SK-N-SH treated with all-trans-retinoic acid at 6 μM for 48 hours (cell line): ENCODE measurements around the gene FNDC3B.

Experiments used
- ATAC-seq: fragments of 200-7000 bp; cut with Tn5 transposase; 3 replicates; pipeline ENCODE4 v1.9.1; 2020; ENCODE audit warnings: mild to moderate bottlenecking, moderate library complexity
- ARNTL ChIP-seq: fragments of 450-650 bp; formaldehyde crosslinking; IDR thresholded peaks from 2 replicates; pipeline ENCODE4 v1.5.0; 2020; ENCODE audit warnings: low read depth, mild to moderate bottlenecking, moderate library complexity, borderline replicate concordance
- BACH2 ChIP-seq: fragments of 250-450 bp; sonication (Bioruptor Pico); IDR thresholded peaks from 2 replicates; pipeline ENCODE4 v1.9.0; 2021; ENCODE audit warnings: mild to moderate bottlenecking, borderline replicate concordance
- CSRNP3 ChIP-seq: fragments of 250-450 bp; sonication (Bioruptor Pico); IDR thresholded peaks from 2 replicates; pipeline ENCODE4 v1.5.1; 2021; ENCODE audit warnings: mild to moderate bottlenecking, moderate library complexity
- GLIS3 ChIP-seq: fragments of 250-450 bp; sonication (Bioruptor Pico); IDR thresholded peaks from 2 replicates; pipeline ENCODE4 v1.5.0; 2020; ENCODE audit warnings: mild to moderate bottlenecking, moderate library complexity
- ISL1 ChIP-seq: fragments of 250-450 bp; sonication (Bioruptor Pico); IDR thresholded peaks from 2 replicates; pipeline ENCODE4 v2.1.2; 2022; ENCODE audit warnings: mild to moderate bottlenecking, moderate library complexity
- OSR1 ChIP-seq: fragments of 250-450 bp; sonication (Bioruptor Pico); IDR thresholded peaks from 2 replicates; pipeline ENCODE4 v1.8.0; 2022; ENCODE audit warnings: moderate library complexity, mild to moderate bottlenecking, inconsistent platforms
- PPARA ChIP-seq: fragments of 250-450 bp; sonication (Bioruptor Pico); IDR thresholded peaks from 2 replicates; pipeline ENCODE4 v1.5.0; 2020; ENCODE audit warnings: mild to moderate bottlenecking, borderline replicate concordance
- RARB ChIP-seq: fragments of 250-450 bp; sonication (Bioruptor Pico); IDR thresholded peaks from 2 replicates; pipeline ENCODE4 v1.8.0; 2021; ENCODE audit warnings: mild to moderate bottlenecking, moderate library complexity
- SNAI2 ChIP-seq: fragments of 250-450 bp; sonication (Bioruptor Pico); IDR thresholded peaks from 2 replicates; pipeline ENCODE4 v1.5.0; 2020; ENCODE audit warnings: mild to moderate bottlenecking, moderate library complexity
- TCF4 ChIP-seq: fragments of 250-450 bp; sonication (Bioruptor Pico); IDR thresholded peaks from 2 replicates; pipeline ENCODE4 v1.8.0; 2021; ENCODE audit warnings: mild to moderate bottlenecking, moderate library complexity, borderline replicate concordance
- TOX ChIP-seq: fragments of 250-450 bp; sonication (Bioruptor Pico); IDR thresholded peaks from 2 replicates; pipeline ENCODE4 v1.8.0; 2021; ENCODE audit warnings: mild to moderate bottlenecking, moderate library complexity, borderline replicate concordance
- ZC3H10 ChIP-seq: fragments of 250-450 bp; sonication (Bioruptor Pico); IDR thresholded peaks from 2 replicates; pipeline ENCODE4 v1.5.1; 2021; ENCODE audit warnings: mild to moderate bottlenecking, moderate library complexity
- ZFP3 ChIP-seq: fragments of 250-450 bp; sonication (Bioruptor Pico); IDR thresholded peaks from 2 replicates; pipeline ENCODE4 v1.5.0; 2020; ENCODE audit warnings: mild to moderate bottlenecking, moderate library complexity
- ZNF70 ChIP-seq: fragments of 450-650 bp; formaldehyde crosslinking; IDR thresholded peaks from 2 replicates; pipeline ENCODE4 v1.5.0; 2020; ENCODE audit warnings: mild to moderate bottlenecking, moderate library complexity
- ZNF8 ChIP-seq: fragments of 450-650 bp; formaldehyde crosslinking; IDR thresholded peaks from 2 replicates; pipeline ENCODE4 v1.5.0; 2020; ENCODE audit warnings: mild to moderate bottlenecking, moderate library complexity
- TF ChIP-seq, protein P1 (sequence below): fragments of 250-450 bp; sonication (Bioruptor Pico); IDR thresholded peaks from 2 replicates; pipeline ENCODE4 v1.5.0; 2020; ENCODE audit warnings: mild to moderate bottlenecking, moderate library complexity
- TF ChIP-seq, protein P2 (sequence below): fragments of 250-450 bp; sonication (Bioruptor Pico); IDR thresholded peaks from 2 replicates; pipeline ENCODE4 v1.8.0; 2021; ENCODE audit warnings: low read depth, mild to moderate bottlenecking, moderate library complexity, borderline replicate concordance
- TF ChIP-seq, protein P3 (sequence below): fragments of 250-450 bp; sonication (Bioruptor Pico); IDR thresholded peaks from 2 replicates; pipeline ENCODE4 v1.5.1; 2020; ENCODE audit warnings: low read depth, mild to moderate bottlenecking, moderate library complexity
- TF ChIP-seq, protein P4 (sequence below): fragments of 250-450 bp; sonication (Bioruptor Pico); IDR thresholded peaks from 2 replicates; pipeline ENCODE4 v1.8.0; 2020; ENCODE audit warnings: mild to moderate bottlenecking, moderate library complexity, borderline replicate concordance

Gene FNDC3B

GRCh38 chr3:172133838-172134237 lies 94.5 kb downstream of the FNDC3B start:
- TF ChIP-seq TOX (CRISPR knock-in tag) (no peak), GLIS3 (no peak), SNAI2 (CRISPR knock-in tag) (no peak), TCF4 (CRISPR knock-in tag) (no peak), ARNTL (no peak), PPARA (CRISPR knock-in tag) (no peak), RARB (CRISPR knock-in tag) (no peak), ZFP3 (no peak), OSR1 (no peak)
- TF ChIP-seq, protein P1, sequence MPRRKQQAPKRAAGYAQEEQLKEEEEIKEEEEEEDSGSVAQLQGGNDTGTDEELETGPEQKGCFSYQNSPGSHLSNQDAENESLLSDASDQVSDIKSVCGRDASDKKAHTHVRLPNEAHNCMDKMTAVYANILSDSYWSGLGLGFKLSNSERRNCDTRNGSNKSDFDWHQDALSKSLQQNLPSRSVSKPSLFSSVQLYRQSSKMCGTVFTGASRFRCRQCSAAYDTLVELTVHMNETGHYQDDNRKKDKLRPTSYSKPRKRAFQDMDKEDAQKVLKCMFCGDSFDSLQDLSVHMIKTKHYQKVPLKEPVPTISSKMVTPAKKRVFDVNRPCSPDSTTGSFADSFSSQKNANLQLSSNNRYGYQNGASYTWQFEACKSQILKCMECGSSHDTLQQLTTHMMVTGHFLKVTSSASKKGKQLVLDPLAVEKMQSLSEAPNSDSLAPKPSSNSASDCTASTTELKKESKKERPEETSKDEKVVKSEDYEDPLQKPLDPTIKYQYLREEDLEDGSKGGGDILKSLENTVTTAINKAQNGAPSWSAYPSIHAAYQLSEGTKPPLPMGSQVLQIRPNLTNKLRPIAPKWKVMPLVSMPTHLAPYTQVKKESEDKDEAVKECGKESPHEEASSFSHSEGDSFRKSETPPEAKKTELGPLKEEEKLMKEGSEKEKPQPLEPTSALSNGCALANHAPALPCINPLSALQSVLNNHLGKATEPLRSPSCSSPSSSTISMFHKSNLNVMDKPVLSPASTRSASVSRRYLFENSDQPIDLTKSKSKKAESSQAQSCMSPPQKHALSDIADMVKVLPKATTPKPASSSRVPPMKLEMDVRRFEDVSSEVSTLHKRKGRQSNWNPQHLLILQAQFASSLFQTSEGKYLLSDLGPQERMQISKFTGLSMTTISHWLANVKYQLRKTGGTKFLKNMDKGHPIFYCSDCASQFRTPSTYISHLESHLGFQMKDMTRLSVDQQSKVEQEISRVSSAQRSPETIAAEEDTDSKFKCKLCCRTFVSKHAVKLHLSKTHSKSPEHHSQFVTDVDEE (CRISPR knock-in tag): no peak
- TF ChIP-seq, protein P2, sequence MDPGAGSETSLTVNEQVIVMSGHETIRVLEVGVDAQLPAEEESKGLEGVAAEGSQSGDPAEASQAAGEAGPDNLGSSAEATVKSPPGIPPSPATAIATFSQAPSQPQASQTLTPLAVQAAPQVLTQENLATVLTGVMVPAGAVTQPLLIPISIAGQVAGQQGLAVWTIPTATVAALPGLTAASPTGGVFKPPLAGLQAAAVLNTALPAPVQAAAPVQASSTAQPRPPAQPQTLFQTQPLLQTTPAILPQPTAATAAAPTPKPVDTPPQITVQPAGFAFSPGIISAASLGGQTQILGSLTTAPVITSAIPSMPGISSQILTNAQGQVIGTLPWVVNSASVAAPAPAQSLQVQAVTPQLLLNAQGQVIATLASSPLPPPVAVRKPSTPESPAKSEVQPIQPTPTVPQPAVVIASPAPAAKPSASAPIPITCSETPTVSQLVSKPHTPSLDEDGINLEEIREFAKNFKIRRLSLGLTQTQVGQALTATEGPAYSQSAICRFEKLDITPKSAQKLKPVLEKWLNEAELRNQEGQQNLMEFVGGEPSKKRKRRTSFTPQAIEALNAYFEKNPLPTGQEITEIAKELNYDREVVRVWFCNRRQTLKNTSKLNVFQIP (CRISPR knock-in tag): no peak
- TF ChIP-seq, protein P3, sequence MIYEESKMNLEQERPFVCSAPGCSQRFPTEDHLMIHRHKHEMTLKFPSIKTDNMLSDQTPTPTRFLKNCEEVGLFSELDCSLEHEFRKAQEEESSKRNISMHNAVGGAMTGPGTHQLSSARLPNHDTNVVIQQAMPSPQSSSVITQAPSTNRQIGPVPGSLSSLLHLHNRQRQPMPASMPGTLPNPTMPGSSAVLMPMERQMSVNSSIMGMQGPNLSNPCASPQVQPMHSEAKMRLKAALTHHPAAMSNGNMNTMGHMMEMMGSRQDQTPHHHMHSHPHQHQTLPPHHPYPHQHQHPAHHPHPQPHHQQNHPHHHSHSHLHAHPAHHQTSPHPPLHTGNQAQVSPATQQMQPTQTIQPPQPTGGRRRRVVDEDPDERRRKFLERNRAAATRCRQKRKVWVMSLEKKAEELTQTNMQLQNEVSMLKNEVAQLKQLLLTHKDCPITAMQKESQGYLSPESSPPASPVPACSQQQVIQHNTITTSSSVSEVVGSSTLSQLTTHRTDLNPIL (CRISPR knock-in tag): no peak
- TF ChIP-seq, protein P4, sequence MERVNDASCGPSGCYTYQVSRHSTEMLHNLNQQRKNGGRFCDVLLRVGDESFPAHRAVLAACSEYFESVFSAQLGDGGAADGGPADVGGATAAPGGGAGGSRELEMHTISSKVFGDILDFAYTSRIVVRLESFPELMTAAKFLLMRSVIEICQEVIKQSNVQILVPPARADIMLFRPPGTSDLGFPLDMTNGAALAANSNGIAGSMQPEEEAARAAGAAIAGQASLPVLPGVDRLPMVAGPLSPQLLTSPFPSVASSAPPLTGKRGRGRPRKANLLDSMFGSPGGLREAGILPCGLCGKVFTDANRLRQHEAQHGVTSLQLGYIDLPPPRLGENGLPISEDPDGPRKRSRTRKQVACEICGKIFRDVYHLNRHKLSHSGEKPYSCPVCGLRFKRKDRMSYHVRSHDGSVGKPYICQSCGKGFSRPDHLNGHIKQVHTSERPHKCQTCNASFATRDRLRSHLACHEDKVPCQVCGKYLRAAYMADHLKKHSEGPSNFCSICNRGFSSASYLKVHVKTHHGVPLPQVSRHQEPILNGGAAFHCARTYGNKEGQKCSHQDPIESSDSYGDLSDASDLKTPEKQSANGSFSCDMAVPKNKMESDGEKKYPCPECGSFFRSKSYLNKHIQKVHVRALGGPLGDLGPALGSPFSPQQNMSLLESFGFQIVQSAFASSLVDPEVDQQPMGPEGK (CRISPR knock-in tag): no peak
- ATAC-seq: no peak

- ATAC-seq: no peak
Measured at GRCh38 chr3:172134352-172134751, 95.0 kb downstream of the FNDC3B start.

More at GRCh38 chr3:172134352-172134751, 95.0 kb downstream of the FNDC3B start:
- TF ChIP-seq PPARA (CRISPR knock-in tag) (no peak), ZC3H10 (CRISPR knock-in tag) (no peak), RARB (CRISPR knock-in tag) (no peak), ZFP3 (no peak), ZNF8 (CRISPR knock-in tag) (no peak), TCF4 (CRISPR knock-in tag) (no peak), ZNF70 (CRISPR knock-in tag) (no peak), CSRNP3 (CRISPR knock-in tag) (no peak), BACH2 (CRISPR knock-in tag) (no peak), ISL1 (no peak)
- TF ChIP-seq, protein P1 (CRISPR knock-in tag): no peak
- TF ChIP-seq, protein P2 (CRISPR knock-in tag): no peak
